Measurements from ENCODE around the gene DCDC1.

Gene DCDC1

GRCh38 chr11:31102316-31102715, 267.2 kb downstream of the DCDC1 start:
- no peak for FAIRE-seq

- no peak for FAIRE-seq
These were observed 273.2 kb downstream of the DCDC1 start for GRCh38 chr11:31096191-31096805.

- FAIRE-seq = no peak
These were observed 276.9 kb downstream of the DCDC1 start for GRCh38 chr11:31092638-31093037.

- FAIRE-seq = no peak
These were observed 280.4 kb downstream of the DCDC1 start for GRCh38 chr11:31089117-31089516.

GRCh38 chr11:31069447-31070205, 299.9 kb downstream of the DCDC1 start:
- no peak for FAIRE-seq

GRCh38 chr11:31060880-31061279, 308.7 kb downstream of the DCDC1 start:
- FAIRE-seq = no peak

GRCh38 chr11:31059529-31059928, 310.0 kb downstream of the DCDC1 start:
- no peak for FAIRE-seq

GRCh38 chr11:31050061-31050765, 319.3 kb downstream of the DCDC1 start:
- no peak for FAIRE-seq

GRCh38 chr11:31045335-31045734, 324.2 kb downstream of the DCDC1 start:
- FAIRE-seq = no peak

- no peak for FAIRE-seq
These were observed 339.3 kb downstream of the DCDC1 start for GRCh38 chr11:31030138-31030792.

GRCh38 chr11:31026315-31026714, 343.2 kb downstream of the DCDC1 start:
- no peak for FAIRE-seq

GRCh38 chr11:31022080-31022479, 347.5 kb downstream of the DCDC1 start:
- FAIRE-seq = no peak

GRCh38 chr11:31019786-31020185, 349.8 kb downstream of the DCDC1 start:
- FAIRE-seq = no peak

- no peak for FAIRE-seq
These were observed 364.3 kb downstream of the DCDC1 start for GRCh38 chr11:31005202-31005601.

GRCh38 chr11:31001427-31001826, 368.1 kb downstream of the DCDC1 start:
- no peak for FAIRE-seq

GRCh38 chr11:31000381-31000780, 369.2 kb downstream of the DCDC1 start:
- no peak for FAIRE-seq

GRCh38 chr11:30992513-30992849, 377.1 kb downstream of the DCDC1 start:
- FAIRE-seq = no peak

GRCh38 chr11:30991802-30992512, 377.6 kb downstream of the DCDC1 start:
- FAIRE-seq = no peak

- no peak for FAIRE-seq
These were observed 378.2 kb downstream of the DCDC1 start for GRCh38 chr11:30991376-30991775.

GRCh38 chr11:30990625-30991296, 378.8 kb downstream of the DCDC1 start:
- FAIRE-seq = no peak

GRCh38 chr11:30987819-30988218, 381.7 kb downstream of the DCDC1 start:
- FAIRE-seq = no peak

GRCh38 chr11:30985536-30985935, 384.0 kb downstream of the DCDC1 start:
- no peak for FAIRE-seq

All from colon (tissue), 2 donors.